Dermis blood vessel endothelial cell (primary cell): Measurements from ENCODE around the gene KLRF1. TPM values are rescaled to one million over a fixed set of nuclear protein-coding genes. Genes with fewer than 3 reads are reported as not detected.
A peak's percentile ranks its signal among the peaks of the same experiment; 100 is the strongest.
"Not testable (repeated sequence)": the region's sequence is repeated elsewhere in the genome, so short reads cannot be mapped to it uniquely, and the experiment has no call there.

Experiments
- DNase-seq: peaks from one replicate; pipeline ENCODE4 v3.0.0; 2010
- total RNA-seq: library from RNA; depleted of rRNA; stranded (reverse); fragments of >200 nt; gene quantifications from 2 replicates; pipeline ENCODE4 v1.2.3, GENCODE V29; 2014

The KLRF1 gene
- total RNA-seq, 1 donor from 2014 or later = not detected

DNA sequence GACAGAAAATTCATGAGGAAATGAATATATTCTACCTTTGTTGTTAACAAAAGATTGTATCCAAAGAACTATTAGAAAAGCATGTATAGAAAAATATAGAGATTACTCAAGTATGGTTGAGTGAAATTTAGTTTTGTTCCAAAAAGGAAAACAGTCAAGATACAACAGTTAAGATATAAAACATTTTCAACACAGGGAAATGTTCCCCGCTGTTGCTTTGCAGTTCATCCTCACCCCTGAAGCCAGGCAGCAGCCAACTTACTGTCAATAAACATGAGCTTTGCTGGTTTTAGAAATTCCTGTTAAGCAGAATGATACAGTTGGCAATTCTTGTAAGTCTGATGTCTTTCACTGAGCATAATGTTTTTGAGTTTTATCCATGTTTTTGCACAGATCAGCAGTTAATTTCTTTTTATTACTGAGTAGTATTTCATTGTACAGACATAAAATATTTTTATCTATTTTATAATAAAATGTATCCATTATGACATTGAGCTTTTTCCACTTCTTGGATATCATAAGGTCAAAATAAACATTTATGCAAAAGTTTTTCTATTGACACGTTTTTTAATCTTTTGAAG, 43.1 kb downstream of the KLRF1 start:
- DNase-seq = peak; percentile 48

DNA sequence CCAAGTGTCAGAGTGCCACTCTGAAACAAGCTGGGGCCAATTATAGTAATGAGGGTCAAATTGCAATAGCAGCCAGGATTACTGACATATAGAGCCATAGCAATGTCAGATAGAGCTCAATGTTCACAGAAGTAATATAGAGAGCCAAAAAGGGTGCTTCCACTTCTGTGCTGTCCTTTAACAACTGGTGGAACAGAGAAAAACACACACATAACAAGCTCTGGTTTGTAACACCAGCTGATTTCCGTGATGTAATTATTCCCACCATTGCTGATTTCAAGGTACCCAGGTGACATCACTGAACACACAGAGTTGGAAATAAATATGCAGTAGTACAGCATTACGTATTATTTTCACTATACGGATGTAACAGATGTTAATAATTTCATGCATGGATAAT, 44.9 kb downstream of the KLRF1 start:
- no peak for DNase-seq

DNA sequence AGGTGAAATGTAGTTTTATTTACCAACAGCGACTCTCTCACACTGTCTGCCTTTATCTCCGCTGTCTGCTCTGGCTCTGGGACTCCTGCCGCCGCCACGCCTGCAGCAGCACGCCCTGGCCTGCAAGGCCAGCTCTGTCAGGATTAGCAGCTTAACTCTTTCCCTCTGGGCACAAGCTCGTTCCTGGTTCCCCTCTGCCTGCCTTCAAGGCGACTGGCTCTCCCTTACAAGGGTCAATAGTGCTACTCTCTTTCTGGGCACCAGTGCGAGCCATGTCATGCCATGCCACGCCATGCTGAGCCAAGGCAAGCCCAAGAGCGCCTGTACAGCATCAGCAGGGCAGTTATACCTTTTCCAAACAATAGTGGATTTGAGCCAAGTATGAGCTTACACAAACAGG, 45.5 kb downstream of the KLRF1 start:
- DNase-seq = no peak

DNA sequence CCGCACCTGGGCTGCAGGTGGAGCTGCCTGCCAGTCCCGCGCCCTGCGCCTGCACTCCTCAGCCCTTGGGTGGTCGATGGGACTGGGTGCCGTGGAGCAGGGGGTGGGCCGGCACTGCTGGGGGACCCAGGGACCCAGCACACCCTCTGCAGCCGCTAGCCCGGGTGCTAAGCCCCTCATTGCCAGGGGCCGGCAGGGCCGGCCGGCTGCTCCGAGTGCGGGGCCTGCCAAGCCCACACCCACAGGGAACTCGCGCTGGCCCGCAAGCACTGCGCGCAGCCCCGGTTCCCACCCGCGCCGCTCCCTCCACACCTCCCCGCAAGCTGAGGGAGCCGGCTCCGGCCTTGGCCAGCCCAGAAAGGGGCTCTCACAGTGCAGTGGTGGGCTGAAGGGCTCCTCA, 48.8 kb downstream of the KLRF1 start:
- not testable (repeated sequence) for DNase-seq

DNA sequence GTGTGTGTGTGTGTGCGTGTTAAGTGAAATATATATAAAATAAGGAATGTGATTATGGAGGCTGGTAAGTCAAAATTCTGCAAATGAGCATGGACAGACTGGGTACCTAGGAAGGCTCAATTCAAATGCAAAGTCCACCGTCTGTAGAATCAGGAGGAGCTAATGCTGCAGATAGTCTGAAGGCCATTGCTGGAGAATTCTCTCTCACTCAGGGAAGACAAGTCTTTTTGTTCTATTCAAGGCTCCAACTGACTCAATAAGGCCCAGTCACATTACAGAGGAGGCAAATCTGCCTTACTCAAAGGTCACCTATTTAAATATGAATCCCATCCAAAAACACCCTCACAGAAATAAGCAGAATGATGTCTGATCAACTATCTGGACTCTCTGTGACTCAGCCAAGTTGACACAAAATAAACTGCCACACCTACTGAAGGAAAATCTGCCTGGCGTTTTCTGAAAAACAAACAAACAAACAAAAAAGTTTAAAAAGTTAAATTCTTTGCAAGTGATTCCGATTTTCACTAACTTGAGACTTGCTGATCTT, 53.3 kb downstream of the KLRF1 start:
- no peak for DNase-seq

DNA sequence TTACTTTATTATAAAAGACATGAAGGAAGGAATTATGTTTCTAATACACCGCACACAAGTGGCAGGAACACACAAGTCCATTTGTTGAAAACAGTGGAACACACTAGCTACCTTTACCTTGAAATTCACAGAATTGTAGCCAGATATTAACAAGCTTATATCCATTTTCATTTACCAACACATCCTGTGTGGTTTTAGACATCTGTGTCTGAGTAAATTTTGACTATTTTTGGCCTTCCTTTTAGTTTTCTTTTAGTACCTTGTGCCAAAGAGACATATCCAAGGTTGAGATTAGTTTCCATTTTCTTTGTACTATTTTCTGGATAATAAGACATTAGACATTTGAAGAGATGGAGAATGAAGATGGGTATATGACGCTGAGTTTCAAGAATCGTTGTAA, 54.0 kb downstream of the KLRF1 start, which contains the start of gene KLRF2:
KLRF2 (plus strand) TSS at position 244 of the 400 bp plus-strand sequence; CDS start at position 351, 107 bp downstream.
- no peak for DNase-seq

DNA sequence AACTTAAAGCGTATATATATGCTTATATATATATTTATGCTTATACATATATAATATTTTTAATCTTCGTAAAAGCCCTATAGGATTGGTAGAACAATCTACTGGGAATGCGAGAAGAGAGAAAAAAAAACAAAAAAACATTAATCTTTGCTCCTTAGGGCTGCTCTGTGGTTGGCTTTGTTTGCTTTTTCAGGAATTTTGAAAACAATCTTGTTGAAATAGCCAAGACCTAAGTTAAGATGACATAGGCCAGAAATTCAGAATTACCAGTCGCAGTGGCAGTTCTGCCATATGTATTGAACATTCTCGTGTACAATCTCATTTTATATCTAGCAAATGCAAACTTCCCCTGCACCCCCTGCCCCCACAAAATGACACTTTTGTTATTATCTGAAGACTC, 54.7 kb downstream of the KLRF1 start:
- no peak for DNase-seq

DNA sequence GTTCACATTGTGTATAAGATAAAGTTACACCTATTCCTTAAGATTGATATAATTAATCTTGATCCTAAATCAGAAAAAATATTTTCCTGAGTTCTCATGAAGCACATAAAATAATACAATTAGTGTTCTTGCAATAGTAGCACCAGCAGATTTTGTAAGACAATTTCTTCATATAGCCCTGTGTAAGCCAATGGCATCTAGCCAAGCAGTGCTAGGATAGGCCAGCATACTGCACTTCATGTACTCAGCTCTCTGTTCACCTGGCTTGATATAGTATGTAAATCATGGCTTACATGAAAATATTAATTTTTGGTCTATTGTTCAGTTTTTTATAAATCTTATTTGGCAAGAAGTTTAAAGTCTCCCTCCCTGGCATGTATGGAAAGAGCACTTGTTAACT, 55.9 kb downstream of the KLRF1 start:
- no peak for DNase-seq

DNA sequence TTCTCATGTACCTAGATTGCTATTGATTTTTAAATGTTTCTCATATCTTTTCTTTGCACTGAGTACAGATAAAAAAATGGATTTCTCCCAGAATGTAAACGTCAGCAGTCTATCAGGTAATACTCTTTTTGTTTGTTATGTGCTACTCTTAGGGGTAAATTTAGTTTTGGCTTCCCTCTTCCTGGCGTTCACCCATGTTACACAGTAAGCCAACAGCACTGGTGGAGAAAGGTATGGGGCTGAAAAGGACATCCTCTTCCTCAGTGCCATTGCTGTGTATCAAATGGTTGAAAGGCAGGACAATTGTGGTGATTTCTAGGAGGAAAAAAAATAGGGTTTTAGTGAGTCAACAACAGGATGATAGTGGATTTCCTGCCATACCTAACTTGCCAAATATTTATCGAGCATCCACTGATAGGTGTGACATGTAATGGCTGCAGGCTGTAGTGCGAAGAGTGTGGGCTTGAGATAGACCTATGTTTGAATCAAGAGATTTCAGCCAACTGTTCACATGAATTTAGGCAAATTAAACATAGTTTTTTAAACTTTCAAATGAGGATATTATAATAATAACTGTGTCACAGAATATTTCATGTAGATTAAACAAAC, 61.5 kb downstream of the KLRF1 start:
- DNase-seq = no peak

Other genes starting within 250 kb of the KLRF1 start
- not detected in 2 replicates for gene KLRB1, start 219.6 kb upstream of the KLRF1 start, total RNA-seq
- gene CLEC2D, start 157.8 kb upstream of the KLRF1 start, total RNA-seq = 1.2 and 2.4 TPM in 2 replicates
- gene CLECL1, start 94.4 kb upstream of the KLRF1 start, total RNA-seq = not detected in 2 replicates
- 0.23 and 1.5 TPM in 2 replicates for gene CD69, start 66.6 kb upstream of the KLRF1 start, total RNA-seq
- gene CLEC2B, start 41.9 kb downstream of the KLRF1 start, total RNA-seq = 39.9 and 78.8 TPM in 2 replicates
- gene KLRF2, start 54.0 kb downstream of the KLRF1 start, total RNA-seq = not detected in 2 replicates
- gene CLEC2A, start 104.9 kb downstream of the KLRF1 start, total RNA-seq = not detected in 2 replicates
- gene CLEC12A, start 143.9 kb downstream of the KLRF1 start, total RNA-seq = not detected in 2 replicates
- not detected in 2 replicates for gene CLEC1B, start 171.6 kb downstream of the KLRF1 start, total RNA-seq
- gene CLEC12B, start 183.1 kb downstream of the KLRF1 start, total RNA-seq = under 0.01 and 0.19 TPM in 2 replicates
- gene CLEC9A, start 203.2 kb downstream of the KLRF1 start, total RNA-seq = not detected in 2 replicates